SJSA1 (cell line): ENCODE measurements around the gene RP2. TPM values are rescaled to one million over a fixed set of nuclear protein-coding genes. Genes with fewer than 3 reads are reported as not detected.

Source experiments
- DNase-seq, 2 experiments: peaks; one replicate each; pipeline ENCODE4 v3.0.0-alpha.2; 2015 to 2020; ENCODE audit warnings: low spot score in 2 of 2, low read depth in 1 of 2
- H3K27ac ChIP-seq: fragments of 250-450 bp; sonication (Bioruptor Pico); 2 replicates; pipeline ENCODE4 v1.5.1; 2020; ENCODE audit warnings: mild to moderate bottlenecking, moderate library complexity
- H3K27me3 ChIP-seq: fragments of 250-450 bp; sonication (Bioruptor Pico); replicated peaks from 2 replicates; pipeline ENCODE4 v1.5.1; 2020; ENCODE audit warnings: mild to moderate bottlenecking, moderate library complexity
- H3K36me3 ChIP-seq: fragments of 250-450 bp; sonication (Bioruptor Pico); 2 replicates; pipeline ENCODE4 v1.5.1; 2020; ENCODE audit warnings: mild to moderate bottlenecking
- H3K4me1 ChIP-seq: fragments of 250-450 bp; sonication (Bioruptor Pico); replicated peaks from 2 replicates; pipeline ENCODE4 v1.6.1; 2021; ENCODE audit warnings: mild to moderate bottlenecking
- H3K4me3 ChIP-seq: fragments of 250-450 bp; sonication (Bioruptor Pico); 2 replicates; pipeline ENCODE4 v1.5.1; 2020; ENCODE audit warnings: mild to moderate bottlenecking
- H3K9me3 ChIP-seq: fragments of 250-450 bp; sonication (Bioruptor Pico); replicated peaks from 2 replicates; pipeline ENCODE4 v1.5.1; 2020; ENCODE audit warnings: mild to moderate bottlenecking
- total RNA-seq: library from RNA; depleted of rRNA; stranded (reverse); fragments of >200 nt; shearing (Covaris generic); gene quantifications from 2 replicates; pipeline ENCODE4 v1.2.3, GENCODE V29; 2014; rRNA removed

Gene RP2
- 27.2 and 40.6 TPM in 2 replicates for total RNA-seq

- H3K27ac ChIP-seq: peak within 1 kb of the TSS; percentile 96
- peak within 1 kb of the TSS; percentile 69 for H3K4me3 ChIP-seq
- H3K9me3 ChIP-seq: no peaks in the 10 kb centered on the region
- peak; percentile 88 to 91 for DNase-seq
- H3K36me3 ChIP-seq: peaks cover 4% of the 10 kb centered on the region
- H3K27me3 ChIP-seq: no peaks in the 10 kb centered on the region
- peaks cover 21% of the 10 kb centered on the region for H3K4me1 ChIP-seq
Measured at GRCh38 chrX:46836701-46837557, at the start of gene RP2. Gene RP2, plus strand, starts transcription at chrX:46837043. Its CDS starts 58 bp downstream, at chrX:46837101.

GRCh38 chrX:46788902-46789301 lies 47.9 kb upstream of the RP2 start:
- Histone ChIP-seq H3K27me3 (no peaks in the 10 kb centered on the region), H3K9me3 (no peaks in the 10 kb centered on the region), H3K27ac (no peak overlapping the region), H3K36me3 (no peaks in the 10 kb centered on the region), H3K4me1 (peaks cover 24% of the 10 kb centered on the region), H3K4me3 (no peak overlapping the region)
- DNase-seq: no peak

DNA sequence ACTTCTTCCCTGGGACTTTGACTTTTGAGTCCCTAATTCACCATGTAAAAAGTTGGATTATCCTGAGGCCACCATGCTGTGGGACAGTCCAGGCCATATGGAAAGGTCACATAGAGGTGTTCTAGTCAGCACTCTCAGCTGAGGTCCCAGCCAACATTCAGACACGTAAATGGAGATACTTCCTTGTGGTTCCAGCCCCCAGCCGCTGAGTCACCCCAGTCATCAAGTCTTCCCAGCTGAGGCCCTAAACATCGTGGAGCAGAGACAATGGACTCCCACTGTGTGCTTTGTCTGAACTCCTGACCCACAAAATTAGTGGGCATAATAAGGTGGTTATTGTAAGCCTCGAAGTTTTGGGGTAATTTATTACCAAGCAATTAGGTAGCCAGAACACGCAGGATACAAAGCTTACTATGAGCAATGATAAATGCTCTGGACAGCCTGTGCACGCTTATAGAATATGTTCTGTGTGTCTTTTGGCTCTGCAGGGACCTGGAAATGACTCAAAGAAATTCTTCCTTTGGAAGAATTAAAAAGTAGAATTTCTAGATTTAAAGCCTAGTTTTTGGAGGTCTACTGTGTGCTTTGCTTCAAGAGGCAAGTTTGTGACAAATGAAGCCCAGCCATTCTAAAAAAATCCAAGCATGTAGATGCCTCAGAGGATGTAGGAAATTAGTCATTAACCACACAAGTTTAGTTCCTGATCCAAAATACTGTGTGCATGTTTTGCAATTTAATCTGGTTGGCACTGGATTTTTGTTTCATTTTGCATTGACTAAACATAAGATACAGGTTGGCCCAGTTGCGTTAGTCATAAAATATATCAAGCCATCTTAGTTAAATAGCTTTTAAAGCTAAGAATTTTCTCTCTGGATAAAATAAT lies 44.7 kb upstream of the RP2 start:
- Histone ChIP-seq H3K27ac (peak overlapping the region; percentile 99), H3K4me3 (no peak overlapping the region), H3K27me3 (no peaks in the 10 kb centered on the region), H3K4me1 (peaks cover 24% of the 10 kb centered on the region), H3K9me3 (no peaks in the 10 kb centered on the region), H3K36me3 (no peaks in the 10 kb centered on the region)
- DNase-seq: peak; percentile 66 to 84

DNA sequence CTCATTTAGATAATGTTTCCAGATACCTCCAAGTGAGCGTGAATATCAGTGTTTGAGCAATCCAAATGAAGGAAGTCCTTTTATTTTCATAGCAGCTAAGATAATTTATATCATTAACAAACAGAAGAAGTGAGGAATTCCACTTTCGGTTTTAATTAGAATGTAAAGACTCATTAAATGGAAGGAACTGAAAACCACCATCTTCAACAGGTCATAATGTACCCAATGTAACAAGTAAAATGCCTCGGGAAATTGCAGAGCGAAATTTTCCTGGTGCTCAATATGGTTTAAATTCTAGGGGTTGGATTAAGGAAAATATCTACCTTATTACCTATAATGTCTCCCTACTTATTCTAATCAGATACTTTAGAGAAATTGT lies 44.0 kb upstream of the RP2 start:
- Histone ChIP-seq H3K9me3 (no peaks in the 10 kb centered on the region), H3K4me3 (no peak overlapping the region), H3K36me3 (no peaks in the 10 kb centered on the region), H3K4me1 (peaks cover 24% of the 10 kb centered on the region), H3K27me3 (no peaks in the 10 kb centered on the region), H3K27ac (peak overlapping the region; percentile 99)
- no peak for DNase-seq

DNA sequence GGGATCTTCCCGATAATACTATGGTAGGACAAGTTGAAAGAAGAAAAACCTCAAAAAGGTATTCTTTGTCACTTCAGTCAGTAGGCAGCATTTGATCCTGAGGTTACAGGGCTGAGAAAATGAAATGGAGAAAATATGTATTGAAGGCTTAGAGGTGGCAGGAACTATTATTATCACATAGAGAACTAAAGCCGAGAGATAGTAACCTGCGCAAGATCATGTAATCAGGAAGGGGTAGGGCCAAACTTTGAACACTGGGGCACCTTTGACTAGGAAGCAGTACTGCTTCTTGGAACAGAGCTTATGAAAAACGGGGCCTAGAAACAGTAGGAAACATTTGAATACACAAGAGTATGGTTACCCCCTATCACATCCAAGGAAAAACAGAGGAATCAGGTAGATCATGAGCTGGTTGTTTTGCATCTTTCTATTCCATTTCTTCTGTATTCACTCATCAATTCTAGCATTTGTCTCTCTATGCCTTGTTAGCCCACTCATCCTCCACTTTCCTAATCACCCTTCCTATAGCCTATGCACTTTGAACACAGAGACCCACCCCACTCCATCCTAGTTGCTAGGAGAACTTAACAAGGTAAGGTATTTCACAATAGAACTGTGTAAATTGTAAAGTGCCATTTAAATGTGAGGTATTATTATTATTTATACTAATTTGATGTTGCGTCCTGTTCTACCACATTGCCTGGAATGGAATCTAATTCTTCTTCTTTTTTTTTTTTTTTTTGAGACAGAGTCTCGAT lies 43.3 kb upstream of the RP2 start:
- Histone ChIP-seq H3K27ac (no peak overlapping the region), H3K36me3 (no peaks in the 10 kb centered on the region), H3K9me3 (no peaks in the 10 kb centered on the region)

GRCh38 chrX:46796574-46797191 lies 40.2 kb upstream of the RP2 start:
- Histone ChIP-seq H3K27me3 (no peaks in the 10 kb centered on the region), H3K36me3 (no peaks in the 10 kb centered on the region), H3K4me1 (peaks cover 17% of the 10 kb centered on the region), H3K27ac (no peak overlapping the region), H3K4me3 (no peak overlapping the region), H3K9me3 (no peaks in the 10 kb centered on the region)
- peak; percentile 58 to 62 for DNase-seq

More for the DNA sequence above, 43.3 kb upstream of the RP2 start:
- no peak overlapping the region for H3K4me3 ChIP-seq
- H3K27me3 ChIP-seq: no peaks in the 10 kb centered on the region
- no peak for DNase-seq
- peaks cover 24% of the 10 kb centered on the region for H3K4me1 ChIP-seq

DNA sequence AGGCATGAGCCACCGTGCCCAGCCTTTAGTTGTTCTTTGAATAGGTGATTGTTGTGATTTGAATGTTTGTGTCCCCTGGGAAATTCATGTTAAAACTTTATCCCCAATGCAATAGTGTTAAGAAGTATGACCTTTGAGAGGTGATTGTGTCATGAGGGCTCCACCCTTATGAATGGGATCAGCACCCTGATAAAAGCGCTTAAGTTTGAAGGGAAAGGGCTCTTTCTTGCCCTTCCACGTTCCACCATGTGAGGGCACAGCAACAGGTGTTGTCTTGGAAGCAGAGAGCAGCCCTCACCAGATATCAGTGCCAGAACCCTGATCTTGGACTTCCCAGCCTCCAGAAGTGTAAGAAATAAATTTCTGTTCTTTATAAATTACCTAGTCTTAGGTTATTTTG lies 33.7 kb upstream of the RP2 start:
- Histone ChIP-seq H3K9me3 (no peaks in the 10 kb centered on the region), H3K4me1 (no peaks in the 10 kb centered on the region), H3K4me3 (no peak overlapping the region), H3K27me3 (no peaks in the 10 kb centered on the region), H3K27ac (no peak overlapping the region), H3K36me3 (no peaks in the 10 kb centered on the region)
- DNase-seq: no peak

DNA sequence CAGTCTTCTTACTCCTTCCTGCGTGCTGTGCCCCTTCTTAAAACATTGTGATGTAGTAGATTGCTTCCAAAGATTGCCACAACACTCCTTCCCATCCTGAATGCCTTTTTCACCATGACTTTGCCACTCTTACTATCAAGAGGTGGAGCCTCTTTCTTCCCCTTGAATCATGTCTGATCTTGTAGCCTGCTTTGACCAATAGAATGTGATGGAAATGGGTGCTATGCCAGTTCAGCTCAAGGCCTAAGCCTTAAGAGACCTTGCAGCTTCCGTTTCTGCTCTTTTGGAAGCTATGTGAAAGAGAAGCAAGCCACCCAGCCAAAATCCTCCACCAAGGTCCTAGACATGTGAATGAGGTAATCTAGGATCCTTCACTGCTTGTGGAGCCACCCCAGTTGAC lies 31.6 kb upstream of the RP2 start:
- no peaks in the 10 kb centered on the region for H3K36me3 ChIP-seq
- H3K27ac ChIP-seq: no peak overlapping the region
- H3K4me1 ChIP-seq: no peaks in the 10 kb centered on the region
- no peak for DNase-seq
- H3K4me3 ChIP-seq: no peak overlapping the region
- no peaks in the 10 kb centered on the region for H3K27me3 ChIP-seq
- no peaks in the 10 kb centered on the region for H3K9me3 ChIP-seq

- Histone ChIP-seq H3K9me3 (no peaks in the 10 kb centered on the region), H3K4me3 (no peak overlapping the region), H3K27ac (no peak overlapping the region; the same call in 1 of the 2 replicates), H3K36me3 (no peaks in the 10 kb centered on the region), H3K4me1 (peaks cover 4% of the 10 kb centered on the region), H3K27me3 (no peaks in the 10 kb centered on the region)
- DNase-seq: peak in 1 of 2 experiments; percentile 22
Measured at GRCh38 chrX:46811121-46811520, 25.7 kb upstream of the RP2 start.

GRCh38 chrX:46812445-46812844 lies 24.4 kb upstream of the RP2 start:
- H3K27me3 ChIP-seq: no peaks in the 10 kb centered on the region
- H3K27ac ChIP-seq: no peak overlapping the region
- DNase-seq: no peak

DNA sequence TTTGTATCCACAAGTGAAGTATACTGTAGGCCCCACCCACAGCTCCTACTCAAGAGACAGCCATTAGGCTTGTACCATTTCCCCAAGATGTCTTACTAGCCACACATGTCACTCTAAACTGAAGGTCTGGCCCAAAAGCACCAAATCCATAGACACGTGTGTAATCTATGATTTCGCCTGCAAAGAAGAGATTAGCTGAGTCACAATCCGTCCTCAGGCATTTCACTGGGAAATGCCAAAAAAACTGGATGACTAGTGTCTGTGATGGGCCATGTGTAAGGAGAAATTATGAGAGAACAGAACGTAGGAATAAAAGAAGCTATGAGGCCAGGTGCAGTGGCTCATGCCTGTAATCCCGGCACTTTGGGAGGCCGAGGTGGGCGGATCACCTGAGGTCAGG lies 21.9 kb upstream of the RP2 start:
- H3K4me1 ChIP-seq: peaks cover 4% of the 10 kb centered on the region
- no peak overlapping the region for H3K27ac ChIP-seq
- no peaks in the 10 kb centered on the region for H3K27me3 ChIP-seq
- no peak for DNase-seq
- H3K4me3 ChIP-seq: no peak overlapping the region
- no peaks in the 10 kb centered on the region for H3K36me3 ChIP-seq
- H3K9me3 ChIP-seq: no peaks in the 10 kb centered on the region

More at GRCh38 chrX:46812445-46812844, 24.4 kb upstream of the RP2 start:
- Histone ChIP-seq H3K36me3 (no peaks in the 10 kb centered on the region), H3K4me3 (no peak overlapping the region), H3K4me1 (peaks cover 4% of the 10 kb centered on the region), H3K9me3 (no peaks in the 10 kb centered on the region)

DNA sequence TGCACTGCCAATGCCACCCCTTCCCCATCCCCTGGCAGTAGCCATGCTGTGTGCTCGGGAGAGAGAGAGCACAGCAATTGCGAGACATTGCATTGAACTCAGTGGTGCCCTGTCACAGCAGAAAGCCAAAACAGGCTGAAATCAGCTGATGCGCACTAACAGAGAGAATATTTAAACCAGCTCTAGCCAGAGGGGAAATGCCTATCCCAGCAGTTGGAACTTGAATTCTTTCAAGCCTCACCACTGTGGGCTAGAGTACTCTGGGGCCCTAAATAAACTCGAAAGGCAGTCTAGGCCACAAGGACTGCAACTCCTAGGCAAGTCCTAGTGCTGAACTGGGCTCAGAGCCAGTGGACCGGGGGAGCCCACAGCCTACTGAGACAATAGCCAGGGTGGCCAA lies 17.7 kb upstream of the RP2 start:
- Histone ChIP-seq H3K27ac (no peak overlapping the region), H3K4me1 (no peaks in the 10 kb centered on the region), H3K9me3 (no peaks in the 10 kb centered on the region), H3K4me3 (no peak overlapping the region), H3K36me3 (no peaks in the 10 kb centered on the region), H3K27me3 (no peaks in the 10 kb centered on the region)
- peak in 1 of 2 experiments; percentile 6 for DNase-seq
